BLaER1 treated with 17β-estradiol and CSF1 and Interleukin-3, amounts not matched to agents 10 nM and 100 nM (cell line): ENCODE data around the gene GEMIN4.
A peak's percentile ranks its signal among the peaks of the same experiment; 100 is the strongest.

ENCODE experiments used
- H3K27ac ChIP-seq, 11 experiments: shearing (Covaris generic); formaldehyde crosslinking; 2 replicates each; pipeline ENCODE4 v1.8.1; 2022
- H3K27me3 ChIP-seq, 11 experiments: shearing (Covaris generic); formaldehyde crosslinking; 2 replicates each; pipeline ENCODE4 v1.8.1; 2022
- H3K36me3 ChIP-seq, 11 experiments: shearing (Covaris generic); formaldehyde crosslinking; 2 replicates each; pipeline ENCODE4 v1.8.1; 2022
- H3K4me1 ChIP-seq, 10 experiments: shearing (Covaris generic); formaldehyde crosslinking; 2 replicates each; pipeline ENCODE4 v1.8.1; 2022
- H3K4me2 ChIP-seq, 11 experiments: shearing (Covaris generic); formaldehyde crosslinking; 2 replicates each; pipeline ENCODE4 v1.8.1; 2022
- H3K4me3 ChIP-seq, 10 experiments: shearing (Covaris generic); formaldehyde crosslinking; 2 replicates each; pipeline ENCODE4 v1.8.1; 2022
- H3K9ac ChIP-seq, 11 experiments: shearing (Covaris generic); formaldehyde crosslinking; 2 replicates each; pipeline ENCODE4 v1.8.1; 2022
- H3K9me3 ChIP-seq, 11 experiments: shearing (Covaris generic); formaldehyde crosslinking; replicated peaks in 1 of 11; 2 replicates each; pipeline ENCODE4 v1.8.1; 2022
- H4K20me1 ChIP-seq, 11 experiments: shearing (Covaris generic); formaldehyde crosslinking; 2 replicates each; pipeline ENCODE4 v1.8.1; 2022
- Cebpa-rat ChIP-seq, 11 experiments: shearing (Covaris generic); IDR thresholded peaks; 2 replicates each; pipeline ENCODE4 v1.8.1; 2022

The GEMIN4 gene

GRCh38 chr17:732067-732901, 19.8 kb downstream of the GEMIN4 start, which contains the start of gene TLCD3A:
TLCD3A (plus strand) TSS chr17:732596; CDS start chr17:732648, 52 bp downstream.
- peaks cover 7 to 37% (median 29%) of the 10 kb centered on the region in 11 experiments; a peak in 20 of 22 replicates for H3K36me3 ChIP-seq
- no peaks in the 10 kb centered on the region for H3K27me3 ChIP-seq
- H3K4me1 ChIP-seq = peaks cover 15 to 41% (median 27%) of the 10 kb centered on the region in 10 experiments
- no peak for TF ChIP-seq Cebpa-rat (IDR thresholded peaks at IDR 0.05)
- H3K9me3 ChIP-seq = no peaks in the 10 kb centered on the region
- H3K9ac ChIP-seq = peak within 1 kb of the TSS; percentile 85 to 97 (median 92)
- peak within 1 kb of the TSS; percentile 89 to 98 (median 97) for H3K4me2 ChIP-seq
- peak within 1 kb of the TSS; percentile 71 to 93 (median 90) for H3K27ac ChIP-seq
- peaks cover 0 to 42% (median 14%) of the 10 kb centered on the region in 11 experiments; a peak in 11 of 22 replicates for H4K20me1 ChIP-seq
- H3K4me3 ChIP-seq = peak within 1 kb of the TSS; percentile 83 to 94 (median 90)

- H3K4me1 ChIP-seq = peaks cover 15 to 41% (median 27%) of the 10 kb centered on the region in 10 experiments
- H4K20me1 ChIP-seq = peaks cover 0 to 35% (median 14%) of the 10 kb centered on the region in 11 experiments; a peak in 11 of 22 replicates
- no peaks in the 10 kb centered on the region for H3K9me3 ChIP-seq
- H3K4me2 ChIP-seq = peak overlapping the region; percentile 84 to 98 (median 94)
- H3K27ac ChIP-seq = peak overlapping the region; percentile 64 to 93 (median 90)
- H3K4me3 ChIP-seq = peak overlapping the region; percentile 83 to 94 (median 90)
- no peaks in the 10 kb centered on the region for H3K27me3 ChIP-seq
- peaks cover 7 to 31% (median 25%) of the 10 kb centered on the region in 11 experiments; a peak in 20 of 22 replicates for H3K36me3 ChIP-seq
- TF ChIP-seq Cebpa-rat (IDR thresholded peaks at IDR 0.05) = no peak
- peak overlapping the region; percentile 85 to 97 (median 92) for H3K9ac ChIP-seq
Measured at GRCh38 chr17:731644-732066, 20.4 kb downstream of the GEMIN4 start.

GRCh38 chr17:728911-729310, 23.2 kb downstream of the GEMIN4 start:
- Histone ChIP-seq H4K20me1 (peaks cover 0 to 8% (median 2%) of the 10 kb centered on the region in 11 experiments; a peak in 8 of 22 replicates), H3K4me1 (peaks cover 9 to 27% (median 19%) of the 10 kb centered on the region in 10 experiments), H3K36me3 (peaks cover 0 to 4% (median 0%) of the 10 kb centered on the region in 11 experiments; a peak in 1 of 22 replicates), H3K27ac (no peak overlapping the region), H3K27me3 (no peaks in the 10 kb centered on the region), H3K9me3 (no peaks in the 10 kb centered on the region), H3K4me2 (no peak overlapping the region), H3K4me3 (no peak overlapping the region), H3K9ac (no peak overlapping the region)
- no peak for TF ChIP-seq Cebpa-rat (IDR thresholded peaks at IDR 0.05)

GRCh38 chr17:726271-726919, 25.7 kb downstream of the GEMIN4 start:
- H3K9ac ChIP-seq = no peak overlapping the region
- no peak overlapping the region for H3K4me2 ChIP-seq
- no peak overlapping the region for H3K27ac ChIP-seq
- H3K4me3 ChIP-seq = no peak overlapping the region
- no peaks in the 10 kb centered on the region; a peak in 1 of 22 replicates for H4K20me1 ChIP-seq
- no peaks in the 10 kb centered on the region for H3K9me3 ChIP-seq
- H3K36me3 ChIP-seq = no peaks in the 10 kb centered on the region
- peaks cover 0 to 15% (median 5%) of the 10 kb centered on the region in 10 experiments; a peak in 12 of 20 replicates for H3K4me1 ChIP-seq
- H3K27me3 ChIP-seq = no peaks in the 10 kb centered on the region
- TF ChIP-seq Cebpa-rat (IDR thresholded peaks at IDR 0.05) = no peak

GRCh38 chr17:725746-726145, 26.3 kb downstream of the GEMIN4 start:
- H3K27me3 ChIP-seq = no peaks in the 10 kb centered on the region
- H3K4me1 ChIP-seq = peaks cover 0 to 10% (median 0%) of the 10 kb centered on the region in 10 experiments; a peak in 3 of 20 replicates
- H3K4me3 ChIP-seq = no peak overlapping the region
- no peaks in the 10 kb centered on the region; a peak in 1 of 22 replicates for H4K20me1 ChIP-seq
- no peak overlapping the region for H3K9ac ChIP-seq
- no peak for TF ChIP-seq Cebpa-rat (IDR thresholded peaks at IDR 0.05)
- H3K9me3 ChIP-seq = no peaks in the 10 kb centered on the region
- no peak overlapping the region for H3K4me2 ChIP-seq
- no peak overlapping the region for H3K27ac ChIP-seq
- no peaks in the 10 kb centered on the region for H3K36me3 ChIP-seq

- TF ChIP-seq Cebpa-rat (IDR thresholded peaks at IDR 0.05) = no peak
- Histone ChIP-seq H3K9me3 (no peaks in the 10 kb centered on the region), H3K36me3 (no peaks in the 10 kb centered on the region), H3K27me3 (no peaks in the 10 kb centered on the region), H3K9ac (no peak overlapping the region), H3K27ac (no peak overlapping the region), H3K4me2 (no peak overlapping the region), H4K20me1 (no peaks in the 10 kb centered on the region; a peak in 1 of 22 replicates), H3K4me1 (peaks cover 0 to 6% (median 0%) of the 10 kb centered on the region in 10 experiments; a peak in 2 of 20 replicates), H3K4me3 (no peak overlapping the region)
Measured at GRCh38 chr17:725084-725483, 27.0 kb downstream of the GEMIN4 start.

GRCh38 chr17:721540-721937, 30.5 kb downstream of the GEMIN4 start:
- Histone ChIP-seq H3K27me3 (no peaks in the 10 kb centered on the region), H3K9ac (no peak overlapping the region), H3K4me1 (0 out of 20 replicates have a peak, but pooled peaks cover 0 to under 1% (median 0%) of the 10 kb centered on the region in 10 experiments), H3K9me3 (no peaks in the 10 kb centered on the region), H3K27ac (no peak overlapping the region), H3K4me3 (no peak overlapping the region), H3K36me3 (no peaks in the 10 kb centered on the region), H4K20me1 (no peaks in the 10 kb centered on the region; a peak in 1 of 22 replicates), H3K4me2 (no peak overlapping the region)
- no peak for TF ChIP-seq Cebpa-rat (IDR thresholded peaks at IDR 0.05)

GRCh38 chr17:720706-721539, 31.1 kb downstream of the GEMIN4 start:
- Histone ChIP-seq H3K4me3 (no peak overlapping the region), H3K4me2 (no peak overlapping the region), H3K9ac (no peak overlapping the region), H3K27me3 (peaks cover 0 to 3% (median 0%) of the 10 kb centered on the region in 11 experiments; a peak in 2 of 22 replicates), H4K20me1 (no peaks in the 10 kb centered on the region; a peak in 1 of 22 replicates), H3K4me1 (peaks cover 0 to 7% (median 2%) of the 10 kb centered on the region in 10 experiments; a peak in 8 of 20 replicates), H3K36me3 (no peaks in the 10 kb centered on the region), H3K9me3 (no peaks in the 10 kb centered on the region), H3K27ac (no peak overlapping the region)
- TF ChIP-seq Cebpa-rat (IDR thresholded peaks at IDR 0.05) = no peak
